Activated T-helper 9 cell treated with anti-CD3 and anti-CD28 coated beads, Interleukin-2, amount 50 U/mL, for 16 hours (primary cell): Measurements from ENCODE around the gene ADPRS.

ENCODE experiments used
- DNase-seq: peaks from one replicate; pipeline ENCODE4 v3.0.0-alpha.2; 2020; ENCODE audit warnings: low read depth

The ADPRS gene

GRCh38 chr1:36088577-36089392, at the start of gene ADPRS:
ADPRS (plus strand) TSS chr1:36088892; CDS start chr1:36088905, 13 bp downstream.
- peak; percentile 85 for DNase-seq

- DNase-seq = no peak
These were observed 48.5 kb upstream of the ADPRS start for GRCh38 chr1:36040238-36040637.

- no peak for DNase-seq
These were observed 36.9 kb upstream of the ADPRS start for GRCh38 chr1:36051821-36052220.

- DNase-seq = no peak
These were observed 34.7 kb upstream of the ADPRS start for GRCh38 chr1:36053978-36054377.

GRCh38 chr1:36055706-36056105, 33.0 kb upstream of the ADPRS start:
- no peak for DNase-seq

- DNase-seq = no peak
These were observed 26.4 kb upstream of the ADPRS start for GRCh38 chr1:36062315-36062714.

- no peak for DNase-seq
These were observed 20.8 kb upstream of the ADPRS start for GRCh38 chr1:36067871-36068270.

GRCh38 chr1:36068866-36069265, 19.8 kb upstream of the ADPRS start:
- DNase-seq = no peak

GRCh38 chr1:36070349-36070748, 18.3 kb upstream of the ADPRS start:
- no peak for DNase-seq

- DNase-seq = no peak
These were observed 11.6 kb upstream of the ADPRS start for GRCh38 chr1:36076979-36077573.

GRCh38 chr1:36080236-36080635, 8.5 kb upstream of the ADPRS start:
- DNase-seq = no peak

- no peak for DNase-seq
These were observed 7.9 kb upstream of the ADPRS start for GRCh38 chr1:36080801-36081200.

- no peak for DNase-seq
These were observed 6.7 kb upstream of the ADPRS start for GRCh38 chr1:36081926-36082485.

- DNase-seq = no peak
These were observed 5.5 kb upstream of the ADPRS start for GRCh38 chr1:36083219-36083618.

GRCh38 chr1:36083635-36084496, 4.8 kb upstream of the ADPRS start, which contains the start of gene TEKT2:
TEKT2 (plus strand) TSS chr1:36084094; CDS start chr1:36084922, 828 bp downstream.
- no peak for DNase-seq

- no peak for DNase-seq
These were observed 4.1 kb upstream of the ADPRS start for GRCh38 chr1:36084497-36085115.

GRCh38 chr1:36085126-36085525, 3.6 kb upstream of the ADPRS start:
- no peak for DNase-seq

- no peak for DNase-seq
These were observed 2.8 kb upstream of the ADPRS start for GRCh38 chr1:36085686-36086526.

GRCh38 chr1:36086529-36087232, 2.0 kb upstream of the ADPRS start:
- DNase-seq = no peak
